GM19043 (cell line): ENCODE results near the gene FAHD1.
"Not testable (repeated sequence)": the region's sequence is repeated elsewhere in the genome, so short reads cannot be mapped to it uniquely, and the experiment has no call there.

ENCODE experiments used
- ATAC-seq: cut with Tn5 transposase; IDR thresholded peaks from one replicate; pipeline ENCODE4 v1.9.1; 2021; ENCODE audit warnings: low read depth; ENCODE audit not compliant: unreplicated experiment

FAHD1 gene

DNA sequence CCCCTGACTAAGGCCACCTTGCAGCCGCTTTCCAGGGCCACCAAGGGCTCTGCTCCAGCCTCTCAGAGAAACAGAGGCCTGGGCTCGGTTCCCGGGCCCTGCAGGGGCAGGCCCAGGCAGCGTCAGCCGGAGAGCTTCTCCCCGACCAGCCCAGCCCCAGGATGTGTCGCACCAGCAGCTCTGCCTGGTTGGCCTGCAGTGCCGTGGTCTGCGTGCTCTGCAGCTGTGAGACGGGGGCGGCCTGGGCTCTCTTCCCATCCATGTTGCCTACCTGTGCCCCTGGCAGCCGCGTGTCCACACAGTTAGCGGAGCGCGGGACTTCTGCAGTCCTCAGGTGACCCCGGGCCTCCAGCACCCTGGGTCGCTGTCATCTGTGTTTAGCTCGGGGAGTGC, 38.3 kb upstream of the FAHD1 start:
- no peak for ATAC-seq

- no peak for ATAC-seq
Observed at GRCh38 chr16:1789643-1790045, 37.4 kb upstream of the FAHD1 start.

DNA sequence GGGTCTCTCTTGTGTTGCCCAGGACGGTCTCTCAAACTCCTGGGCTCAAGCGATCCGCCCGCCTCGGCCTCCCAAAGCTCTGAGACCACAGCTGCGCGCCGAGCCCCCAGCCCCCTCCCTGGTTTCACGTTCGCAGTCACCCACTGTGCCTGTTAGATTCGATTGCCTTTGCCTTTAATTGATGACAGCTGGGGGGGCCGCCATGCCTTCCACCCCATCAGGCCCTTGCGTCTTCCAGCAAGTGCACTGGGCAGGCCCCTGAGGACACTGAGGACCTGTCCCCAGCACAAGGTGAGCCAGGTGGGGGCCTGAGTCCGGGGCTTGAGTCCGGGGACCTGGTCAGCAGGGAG, 36.8 kb upstream of the FAHD1 start:
- ATAC-seq: no peak

- no peak for ATAC-seq
Observed at GRCh38 chr16:1790611-1791255, 36.3 kb upstream of the FAHD1 start.

DNA sequence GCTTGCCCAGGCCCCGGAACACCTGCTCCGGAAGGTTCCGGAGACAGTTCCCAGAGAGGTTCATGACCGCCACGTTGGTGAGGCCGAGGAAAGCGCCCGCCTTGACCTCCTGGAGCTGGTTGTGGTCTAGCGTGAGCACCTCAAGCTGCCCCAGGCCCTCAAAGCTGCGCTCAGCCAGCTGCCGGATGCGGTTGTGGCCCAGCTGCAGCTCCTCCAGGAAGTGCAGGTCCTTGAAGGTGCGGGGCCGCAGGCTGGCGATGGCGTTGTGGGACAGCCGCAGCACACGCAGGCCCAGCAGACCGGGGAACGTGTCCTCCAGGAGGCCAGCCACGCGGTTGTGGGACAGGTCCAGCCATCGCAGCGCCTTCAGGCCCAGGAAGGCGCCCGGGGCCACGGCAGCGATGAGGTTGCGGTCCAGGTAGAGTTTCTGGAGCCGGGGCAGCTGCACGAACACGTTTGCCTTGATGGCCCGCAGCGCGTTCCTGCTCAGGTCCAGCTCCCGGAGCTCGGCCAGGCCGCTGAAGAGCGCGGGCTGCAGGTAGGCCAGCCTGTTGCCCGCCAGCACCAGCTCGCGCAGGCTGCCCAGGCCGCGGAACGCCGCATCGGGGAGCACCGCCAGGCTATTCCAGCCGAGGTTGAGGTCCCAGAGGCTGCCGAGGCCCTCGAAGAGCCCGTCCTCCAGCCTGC, 35.6 kb upstream of the FAHD1 start:
- no peak for ATAC-seq

GRCh38 chr16:1791943-1792812, 34.8 kb upstream of the FAHD1 start:
- ATAC-seq: no peak

GRCh38 chr16:1792836-1793577, 34.0 kb upstream of the FAHD1 start:
- no peak for ATAC-seq

GRCh38 chr16:1793578-1794220, 33.3 kb upstream of the FAHD1 start, which contains the start of gene IGFALS:
TSS of gene IGFALS (minus strand) at chr16:1793705. CDS start at chr16:1793652, 53 bp downstream.
- ATAC-seq: no peak

GRCh38 chr16:1794221-1794871, 32.7 kb upstream of the FAHD1 start:
- ATAC-seq: no peak

GRCh38 chr16:1794908-1795666, 31.9 kb upstream of the FAHD1 start:
- ATAC-seq: no peak

- not testable (repeated sequence) for ATAC-seq
Observed at GRCh38 chr16:1799263-1799662, 27.7 kb upstream of the FAHD1 start.

GRCh38 chr16:1800701-1801100, 26.3 kb upstream of the FAHD1 start:
- ATAC-seq: no peak

- no peak for ATAC-seq
Observed at GRCh38 chr16:1807626-1808025, 19.4 kb upstream of the FAHD1 start.

DNA sequence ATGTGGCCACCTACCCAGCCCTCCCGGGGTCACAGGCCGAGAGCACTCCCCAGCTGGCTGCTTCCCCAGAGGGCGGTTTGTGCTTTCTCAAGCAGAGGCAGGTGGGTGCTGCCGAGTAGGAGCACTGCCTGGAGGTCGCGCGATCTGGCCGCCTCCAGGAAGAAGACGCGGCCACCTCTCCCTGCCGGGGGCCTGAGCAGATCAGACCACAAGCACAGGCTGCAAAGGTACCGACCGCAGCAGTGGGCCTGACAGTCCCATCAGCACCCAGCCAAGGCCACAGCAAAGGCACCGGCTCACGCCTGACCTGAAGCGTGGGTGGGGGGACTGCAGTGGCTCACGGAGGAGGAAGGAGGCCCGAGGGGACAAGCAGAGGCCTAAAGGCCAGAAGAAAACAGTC, 18.3 kb upstream of the FAHD1 start:
- no peak for ATAC-seq

- ATAC-seq: no peak
Observed at GRCh38 chr16:1809281-1809801, 17.7 kb upstream of the FAHD1 start.

DNA sequence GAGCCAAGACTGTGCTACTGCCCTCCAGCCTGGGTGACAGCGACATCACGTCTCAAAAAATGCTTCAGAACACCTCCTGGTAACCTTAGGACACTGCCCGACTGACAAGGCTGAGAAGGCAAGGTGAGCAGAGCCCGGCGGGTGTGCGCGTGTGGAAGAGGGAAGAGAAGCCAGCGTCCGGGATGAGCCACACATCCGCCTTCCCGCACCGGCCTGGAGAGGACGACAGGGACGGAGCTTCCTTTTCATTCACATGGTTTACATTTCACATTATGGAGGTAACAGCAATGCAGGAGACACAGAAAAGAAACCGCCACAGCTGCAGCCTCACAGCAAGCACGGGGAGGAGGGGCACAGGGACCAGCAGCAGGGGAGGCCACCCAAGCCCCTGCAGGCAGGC, 16.9 kb upstream of the FAHD1 start:
- ATAC-seq: no peak

DNA sequence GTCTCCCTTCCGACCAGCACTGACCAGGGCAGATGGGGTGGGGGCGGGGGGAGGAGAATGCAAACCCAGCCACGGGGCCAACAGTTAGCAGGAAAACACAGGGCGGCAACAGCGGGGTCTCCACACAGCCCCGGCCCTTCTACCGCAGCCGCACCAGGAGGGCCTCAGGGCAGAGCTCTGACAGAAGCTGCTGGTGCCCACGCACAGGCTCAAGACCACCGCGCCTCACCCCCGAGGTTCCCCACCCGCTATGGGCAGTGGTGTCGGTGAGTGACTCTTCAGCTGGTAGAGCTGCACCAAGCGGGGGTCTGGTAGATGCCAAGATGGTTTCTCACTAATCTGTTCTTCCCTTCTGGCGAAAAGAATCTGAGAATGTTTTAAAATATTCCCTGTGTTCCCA, 16.5 kb upstream of the FAHD1 start:
- no peak for ATAC-seq

- no peak for ATAC-seq
Observed at GRCh38 chr16:1812732-1813163, 14.3 kb upstream of the FAHD1 start.

DNA sequence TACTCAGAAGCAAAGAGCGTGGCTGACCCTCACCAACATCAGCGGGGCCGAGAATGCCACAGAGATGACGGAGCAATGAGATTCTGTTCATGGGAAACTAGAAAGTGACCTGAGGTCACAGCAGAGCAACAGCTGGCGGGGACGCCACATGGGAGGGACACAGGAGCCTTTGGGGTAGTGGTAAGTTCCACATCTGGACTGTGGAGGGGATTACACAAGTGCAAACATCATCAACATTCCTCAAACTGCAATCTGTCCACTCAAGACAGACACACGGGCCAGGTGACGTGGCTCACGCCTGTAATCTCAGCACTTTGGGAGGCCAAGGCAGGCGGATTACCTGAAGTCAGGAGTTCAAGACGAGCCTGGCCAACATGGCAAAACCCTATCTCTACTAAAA, 11.5 kb upstream of the FAHD1 start:
- ATAC-seq: no peak
